ENCODE data around the gene HGS. TPM values are rescaled to one million over a fixed set of nuclear protein-coding genes. Genes with fewer than 3 reads are reported as not detected.
"Not testable (repeated sequence)": the region's sequence is repeated elsewhere in the genome, so short reads cannot be mapped to it uniquely, and the experiment has no call there.

HGS gene
- total RNA-seq, 1 experiment from 2014 or later, result 85.0 TPM

DNA sequence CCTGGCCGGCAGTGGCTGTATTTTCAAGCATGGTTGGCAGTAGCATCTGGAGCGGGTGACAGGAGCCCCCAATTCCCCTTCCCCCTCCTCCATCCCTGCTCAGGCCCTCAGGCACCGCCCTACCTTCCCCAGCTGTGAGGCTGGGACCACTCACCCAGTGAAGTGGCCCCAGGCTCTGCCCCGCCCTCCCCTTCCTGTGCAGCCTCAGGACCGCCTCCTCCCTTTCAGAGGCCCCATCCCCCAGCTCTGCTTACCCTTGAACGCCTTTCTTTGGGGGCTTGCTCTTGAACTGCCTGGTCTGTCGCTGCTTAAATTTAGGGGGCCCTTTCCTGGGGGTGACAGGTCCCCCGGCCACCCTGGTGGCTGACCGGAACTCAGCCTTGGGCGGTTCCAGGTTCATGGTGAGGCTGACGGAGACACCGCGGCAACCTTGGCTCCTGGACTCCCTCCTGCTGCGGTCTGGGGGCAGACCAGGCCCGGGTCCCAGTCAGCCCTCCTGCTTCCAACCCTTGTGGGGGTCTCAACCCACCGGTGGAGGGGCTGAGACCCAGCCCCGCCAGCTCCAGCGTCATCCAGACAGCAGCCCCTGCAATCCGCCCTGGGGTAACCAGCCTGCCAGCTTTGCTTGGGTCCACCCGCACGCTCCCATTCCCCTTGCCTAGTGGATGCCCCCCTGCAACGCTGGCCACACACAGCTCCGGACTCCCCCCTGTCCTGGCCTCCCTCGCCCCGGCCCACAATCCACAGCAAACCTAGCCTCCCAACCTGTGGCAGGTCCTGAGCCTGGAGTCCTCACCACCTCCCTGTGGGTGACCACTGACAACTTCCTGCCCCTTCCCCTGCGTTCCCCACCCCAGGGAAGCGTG lies 30.7 kb upstream of the HGS start:
- in situ Hi-C loops (cut with HindIII; ENCODE audit: low sequenced_read_pairs), result no loop called here
- no peak for DNase-seq (ENCODE audit: low spot score)

- no peak for DNase-seq (ENCODE audit: low spot score)
- in situ Hi-C loops (cut with HindIII; ENCODE audit: low sequenced_read_pairs), result no loop called here
Measured at GRCh38 chr17:81655378-81656117, 28.3 kb upstream of the HGS start.

DNA sequence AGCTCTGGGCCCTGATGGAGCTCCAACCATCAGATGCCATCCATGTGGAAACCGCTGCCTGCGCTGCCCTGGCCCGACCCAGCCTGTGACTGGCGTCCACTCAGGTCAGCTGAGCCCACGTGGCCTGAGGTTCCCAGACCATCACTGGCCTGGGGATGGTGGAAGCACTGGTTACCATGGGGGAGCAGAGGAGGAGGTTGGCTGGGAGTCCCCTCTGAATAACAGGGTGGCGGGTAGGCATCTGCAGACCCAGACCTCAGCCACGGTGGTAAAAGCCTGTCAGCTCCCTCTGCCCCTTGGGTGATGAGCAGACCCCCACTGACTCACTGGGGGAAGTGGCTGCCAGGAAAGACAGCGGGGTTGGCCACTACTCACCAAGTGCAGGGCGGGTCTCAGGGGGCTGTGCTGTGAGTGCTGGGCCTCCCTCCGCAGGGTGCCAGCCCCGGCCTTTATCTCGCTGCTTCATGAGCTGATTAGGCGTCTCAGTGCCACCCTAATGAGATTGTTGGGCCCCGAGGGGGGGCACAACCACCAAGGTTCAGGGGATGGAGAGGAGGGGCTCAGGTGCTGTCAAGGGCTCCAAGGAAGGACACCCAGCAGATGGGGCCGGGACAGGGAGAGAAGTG lies 27.6 kb upstream of the HGS start, which contains the start of gene PDE6G:
TSS of gene PDE6G (minus strand) at position 425 of the 626 bp plus-strand sequence. CDS start 3,237 bp downstream, outside the sequence.
- in situ Hi-C loops (cut with HindIII; ENCODE audit: low sequenced_read_pairs), result no loop called here
- DNase-seq (ENCODE audit: low spot score), result no peak

DNA sequence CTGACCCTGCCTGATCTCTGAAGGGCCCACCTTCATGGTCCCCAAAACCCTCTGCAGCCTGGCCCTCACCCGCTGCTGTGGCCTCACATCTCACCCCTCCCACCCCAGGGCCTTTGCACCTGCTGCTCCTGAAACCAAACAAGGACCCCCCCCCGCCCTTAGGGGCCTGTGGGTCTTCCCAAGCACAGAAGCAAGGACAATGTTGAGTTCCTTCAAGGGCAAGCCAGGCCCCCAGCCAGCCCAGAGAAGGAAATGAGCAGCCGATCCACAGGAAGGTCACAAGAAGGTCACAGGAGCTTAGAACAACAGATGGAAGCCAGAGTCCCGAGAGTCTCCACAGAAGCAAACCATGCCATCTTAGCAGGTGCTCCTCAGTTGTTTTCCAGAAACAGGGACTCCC lies 27.0 kb upstream of the HGS start:
- in situ Hi-C loops (cut with HindIII; ENCODE audit: low sequenced_read_pairs), result no loop called here
- no peak for DNase-seq (ENCODE audit: low spot score)

- no peak for DNase-seq (ENCODE audit: low spot score)
- in situ Hi-C loops (cut with HindIII; ENCODE audit: low sequenced_read_pairs), result no loop called here
Measured at GRCh38 chr17:81659038-81659437, 24.8 kb upstream of the HGS start.

GRCh38 chr17:81660441-81660840 lies 23.4 kb upstream of the HGS start:
- DNase-seq (ENCODE audit: low spot score), result no peak
- in situ Hi-C loops (cut with HindIII; ENCODE audit: low sequenced_read_pairs), result no loop called here

- no peak for DNase-seq (ENCODE audit: low spot score)
- in situ Hi-C loops (cut with HindIII; ENCODE audit: low sequenced_read_pairs), result no loop called here
Measured at GRCh38 chr17:81662002-81662401, 21.8 kb upstream of the HGS start.

DNA sequence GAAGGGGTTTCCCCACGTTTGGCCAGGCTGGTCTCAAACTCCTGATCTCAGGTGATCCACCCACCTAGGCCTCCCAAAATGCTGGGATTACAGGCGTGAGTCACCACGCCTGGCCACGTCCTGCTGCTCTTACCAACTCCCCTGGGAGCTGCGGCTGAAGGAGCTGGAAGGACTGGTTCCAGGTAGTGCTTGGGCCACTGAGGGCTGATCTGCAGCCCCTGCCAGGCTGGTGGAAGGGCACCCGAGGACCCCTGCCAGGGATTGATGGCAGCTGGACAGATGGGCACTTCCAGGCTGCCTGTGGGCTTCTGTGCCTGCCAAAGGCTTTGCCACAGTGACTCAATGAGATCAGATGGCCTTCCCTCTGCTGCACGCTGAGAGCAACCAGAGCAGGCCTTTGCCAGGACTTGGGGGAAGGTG lies 19.8 kb upstream of the HGS start:
- no peak for DNase-seq (ENCODE audit: low spot score)
- in situ Hi-C loops (cut with HindIII; ENCODE audit: low sequenced_read_pairs), result no loop called here

- peak; percentile 17 for DNase-seq (ENCODE audit: low spot score)
- in situ Hi-C loops (cut with HindIII; ENCODE audit: low sequenced_read_pairs), result no loop called here
Measured at GRCh38 chr17:81665205-81666091, 18.4 kb upstream of the HGS start.

GRCh38 chr17:81666092-81666341 lies 17.8 kb upstream of the HGS start:
- no peak for DNase-seq (ENCODE audit: low spot score)

DNA sequence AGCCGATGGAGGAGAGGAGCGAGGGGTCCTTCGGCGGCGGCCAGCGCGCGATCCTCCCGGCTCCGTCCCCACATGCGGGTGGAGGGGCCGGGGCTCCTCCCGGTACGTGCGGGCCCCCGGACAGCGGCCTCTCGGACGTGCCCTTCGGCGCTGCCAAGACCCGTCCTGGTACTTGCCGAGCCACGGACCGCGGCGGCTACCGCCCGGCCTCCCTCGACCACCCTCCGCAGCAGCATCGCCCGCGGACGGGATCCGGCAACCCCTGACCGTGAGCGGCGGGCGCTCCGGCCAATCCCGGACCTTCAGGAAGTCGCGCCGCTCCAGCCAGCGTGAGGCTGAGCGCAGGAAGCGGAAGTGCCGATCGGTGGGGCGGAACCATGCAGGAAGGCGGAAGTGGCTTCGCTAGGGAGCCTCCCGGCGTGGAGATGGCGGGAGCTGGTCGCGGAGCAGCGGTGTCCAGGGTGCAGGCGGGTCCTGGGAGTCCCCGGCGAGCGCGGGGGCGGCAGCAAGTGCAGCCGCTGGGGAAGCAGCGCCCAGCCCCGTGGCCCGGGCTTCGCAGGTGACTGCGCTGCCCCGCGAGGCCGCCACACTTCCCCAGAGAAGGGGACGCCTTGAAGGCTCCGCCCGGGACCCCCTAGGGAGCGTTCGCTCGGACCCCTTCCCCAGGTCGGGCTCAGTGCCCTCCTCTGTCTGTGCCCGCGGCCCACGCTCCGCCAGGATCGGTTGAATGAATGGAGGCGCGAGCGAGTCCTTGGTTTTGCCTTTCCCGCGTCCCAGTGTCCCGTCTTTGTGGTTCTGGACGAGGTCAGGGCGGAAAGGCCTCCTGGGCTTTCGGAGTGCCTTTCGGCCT lies 17.2 kb upstream of the HGS start, which contains the start of the genes CCDC137 and OXLD1:
TSS of gene CCDC137 (plus strand) at position 396 of the 850 bp plus-strand sequence. CDS start at position 426, 30 bp downstream.
TSS of gene OXLD1 (minus strand) at position 264 of the 850 bp plus-strand sequence. CDS start at position 236, 28 bp downstream.
- in situ Hi-C loops (cut with HindIII; ENCODE audit: low sequenced_read_pairs), result no loop called here
- DNase-seq (ENCODE audit: low spot score), result peak; percentile 95

More at GRCh38 chr17:81666092-81666341, 17.8 kb upstream of the HGS start:
- in situ Hi-C loops (cut with HindIII; ENCODE audit: low sequenced_read_pairs), result no loop called here

GRCh38 chr17:81667754-81668153 lies 16.1 kb upstream of the HGS start:
- in situ Hi-C loops (cut with HindIII; ENCODE audit: low sequenced_read_pairs), result no loop called here
- DNase-seq (ENCODE audit: low spot score), result no peak

DNA sequence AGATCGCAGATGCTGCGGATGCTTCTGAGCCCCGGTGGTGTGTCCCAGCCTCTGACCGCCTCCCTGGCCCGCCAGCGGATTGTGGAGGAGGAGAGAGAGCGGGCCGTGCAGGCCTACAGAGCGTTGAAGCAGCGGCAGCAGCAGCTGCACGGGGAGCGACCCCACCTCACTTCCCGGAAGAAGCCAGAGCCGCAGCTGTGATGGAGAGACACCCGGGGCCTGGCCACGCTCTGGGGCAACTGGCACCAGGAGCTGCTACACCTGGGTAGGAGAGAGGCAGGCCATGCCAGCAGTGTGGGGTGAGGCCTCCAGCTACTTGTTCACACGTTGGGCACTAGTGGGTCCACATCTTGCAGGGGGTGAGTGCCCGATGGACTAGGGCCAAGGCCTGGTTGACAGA lies 11.3 kb upstream of the HGS start:
- no peak for DNase-seq (ENCODE audit: low spot score)
- in situ Hi-C loops (cut with HindIII; ENCODE audit: low sequenced_read_pairs), result no loop called here

GRCh38 chr17:81672954-81673353 lies 10.9 kb upstream of the HGS start:
- no peak for DNase-seq (ENCODE audit: low spot score)
- in situ Hi-C loops (cut with HindIII; ENCODE audit: low sequenced_read_pairs), result no loop called here

DNA sequence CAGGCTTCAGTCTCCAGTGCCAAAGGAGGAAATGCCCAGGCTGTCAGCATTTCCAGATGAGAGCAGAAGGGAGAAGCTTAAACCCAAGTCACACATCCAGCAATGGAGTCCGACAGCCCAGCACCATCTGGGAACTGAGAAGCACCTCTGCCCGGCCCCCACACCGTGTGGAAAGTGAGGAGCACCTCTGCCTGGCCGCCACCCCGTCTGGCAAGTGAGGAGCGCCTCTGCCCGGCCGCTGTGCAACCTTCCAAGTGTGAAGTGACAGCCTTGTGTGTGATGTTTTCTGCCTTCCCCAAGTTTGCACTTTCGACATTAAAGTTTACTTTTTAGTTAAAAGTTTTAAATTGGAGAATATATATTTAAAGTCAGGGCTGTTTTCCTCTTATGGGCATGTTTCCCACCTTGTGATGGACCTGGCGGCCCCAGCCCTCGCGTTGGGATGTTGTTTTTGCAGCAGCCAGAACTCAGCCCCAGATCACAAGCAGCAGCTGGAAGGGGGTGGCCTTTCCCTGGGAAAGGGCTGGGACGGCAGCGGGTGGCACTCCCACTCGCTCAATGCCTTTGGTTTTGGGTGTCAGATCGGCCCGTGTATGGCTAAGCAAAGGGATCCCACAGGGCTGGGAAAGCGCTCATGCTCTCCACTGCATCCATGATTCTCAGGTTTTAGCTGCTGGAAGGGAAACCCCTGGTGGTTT lies 10.1 kb upstream of the HGS start:
- in situ Hi-C loops (cut with HindIII; ENCODE audit: low sequenced_read_pairs), result no loop called here
- DNase-seq (ENCODE audit: low spot score), result no peak

GRCh38 chr17:81675515-81676221 lies 8.1 kb upstream of the HGS start:
- peak; percentile 72 for DNase-seq (ENCODE audit: low spot score)
- in situ Hi-C loops (cut with HindIII; ENCODE audit: low sequenced_read_pairs), result not testable (repeated sequence)

GRCh38 chr17:81676906-81677305 lies 6.9 kb upstream of the HGS start:
- DNase-seq (ENCODE audit: low spot score), result peak; percentile 36
- in situ Hi-C loops (cut with HindIII; ENCODE audit: low sequenced_read_pairs), result no loop called here
